ENCODE measurements around the gene ZNF75A.

DNA sequence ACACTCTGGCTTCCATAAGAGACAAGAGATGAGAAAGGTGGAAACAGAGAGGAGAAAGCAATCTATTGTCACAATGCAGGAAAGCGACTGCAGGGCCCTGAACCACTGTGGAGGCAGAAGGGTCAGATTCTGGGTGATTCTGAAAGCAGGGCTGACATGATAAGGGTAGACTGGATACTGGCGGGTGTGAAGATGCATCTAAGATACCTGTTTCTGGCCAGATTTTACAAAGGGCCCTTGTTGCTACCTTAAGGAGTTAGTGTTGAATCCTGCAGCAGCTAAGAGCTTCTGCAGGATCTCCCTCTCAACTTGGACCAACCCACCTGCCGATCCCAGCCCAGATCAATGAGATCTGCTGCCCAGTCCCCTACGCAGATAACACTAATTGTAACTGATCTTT, 42.8 kb upstream of the ZNF75A start:
- TF ChIP-seq, protein P1, sequence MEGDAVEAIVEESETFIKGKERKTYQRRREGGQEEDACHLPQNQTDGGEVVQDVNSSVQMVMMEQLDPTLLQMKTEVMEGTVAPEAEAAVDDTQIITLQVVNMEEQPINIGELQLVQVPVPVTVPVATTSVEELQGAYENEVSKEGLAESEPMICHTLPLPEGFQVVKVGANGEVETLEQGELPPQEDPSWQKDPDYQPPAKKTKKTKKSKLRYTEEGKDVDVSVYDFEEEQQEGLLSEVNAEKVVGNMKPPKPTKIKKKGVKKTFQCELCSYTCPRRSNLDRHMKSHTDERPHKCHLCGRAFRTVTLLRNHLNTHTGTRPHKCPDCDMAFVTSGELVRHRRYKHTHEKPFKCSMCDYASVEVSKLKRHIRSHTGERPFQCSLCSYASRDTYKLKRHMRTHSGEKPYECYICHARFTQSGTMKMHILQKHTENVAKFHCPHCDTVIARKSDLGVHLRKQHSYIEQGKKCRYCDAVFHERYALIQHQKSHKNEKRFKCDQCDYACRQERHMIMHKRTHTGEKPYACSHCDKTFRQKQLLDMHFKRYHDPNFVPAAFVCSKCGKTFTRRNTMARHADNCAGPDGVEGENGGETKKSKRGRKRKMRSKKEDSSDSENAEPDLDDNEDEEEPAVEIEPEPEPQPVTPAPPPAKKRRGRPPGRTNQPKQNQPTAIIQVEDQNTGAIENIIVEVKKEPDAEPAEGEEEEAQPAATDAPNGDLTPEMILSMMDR (conservative IDR thresholded peaks at IDR 0.05; ENCODE audit: low read depth, low read length), result no peak
- TF ChIP-seq EZH2phosphoT487 (IDR thresholded peaks at IDR 0.05; ENCODE audit: borderline replicate concordance, low read length), result no peak
- no peak for TF ChIP-seq EZH2 (IDR thresholded peaks at IDR 0.05; ENCODE audit: low read length, unreplicated experiment)
